Transverse colon (tissue), 4 donors: Measurements from ENCODE around the gene SOX11.

Experiments
- CTCF ChIP-seq, 5 experiments: fragments of 200-600 bp in 3 of 5; fragments of 450-650 bp in 2 of 5; sonication (generic) in 3 of 5; IDR thresholded peaks; 1 replicate in 2 of 5; 2 replicates in 3 of 5; pipeline ENCODE4 v1.5.1; 2016 to 2017; ENCODE audit warnings: antibody characterized with exemption in 5 of 5, inconsistent platforms in 3 of 5, mild to moderate bottlenecking in 2 of 5, moderate library complexity in 1 of 5
- EP300 ChIP-seq: sonication (generic); formaldehyde crosslinking; IDR thresholded peaks from one replicate; pipeline ENCODE4 v1.6.1; 2017; ENCODE audit warnings: antibody characterized with exemption, low read depth
- POLR2A ChIP-seq: fragments of 450-650 bp; IDR thresholded peaks from one replicate; pipeline ENCODE4 v1.6.1; 2016; ENCODE audit warnings: antibody characterized with exemption, mild to moderate bottlenecking, moderate library complexity
- POLR2AphosphoS5 ChIP-seq, 3 donors: sonication (generic); formaldehyde crosslinking; IDR thresholded peaks; one replicate each; pipeline ENCODE4 v1.6.1; 2016; ENCODE audit warnings: antibody characterized with exemption in 3 of 3

- TF ChIP-seq CTCF (IDR thresholded peaks at IDR 0.05): no peak
- no peak for TF ChIP-seq POLR2A
- TF ChIP-seq POLR2AphosphoS5 (IDR thresholded peaks at IDR 0.05): no peak
- no peak for TF ChIP-seq EP300
Observed at GRCh38 chr2:5701266-5701665, 9.1 kb downstream of the SOX11 start.
